ENCODE results near the gene PPARG.
A peak's percentile ranks its signal among the peaks of the same experiment; 100 is the strongest.
"Not testable (repeated sequence)": the region's sequence is repeated elsewhere in the genome, so short reads cannot be mapped to it uniquely, and the experiment has no call there.

Gene PPARG

GRCh38 chr3:12279591-12280326 lies 9.1 kb upstream of the PPARG start:
- DNase-seq, result no peak

DNA sequence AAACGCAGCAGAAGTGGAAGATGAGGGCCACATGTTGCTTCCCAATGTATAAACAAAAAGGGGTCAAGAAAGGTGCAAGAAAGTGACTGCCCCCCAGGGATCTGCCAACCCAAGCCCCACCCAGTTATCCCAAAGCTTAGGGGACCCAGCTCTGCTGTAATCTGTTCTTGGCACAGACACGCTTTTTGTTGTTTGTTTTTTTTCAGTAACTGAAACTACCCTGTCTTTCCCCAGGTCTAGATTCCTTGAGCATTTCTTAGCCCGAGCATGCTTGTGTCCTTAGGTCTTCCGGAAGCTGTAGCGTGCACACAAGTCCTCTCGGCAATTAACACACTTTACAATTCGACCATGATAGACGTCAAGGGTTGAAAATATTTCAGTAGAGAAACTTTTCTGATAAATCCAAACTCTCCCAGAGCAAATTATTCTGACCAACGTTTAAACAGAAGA lies 8.5 kb upstream of the PPARG start:
- no peak for DNase-seq

GRCh38 chr3:12284591-12284990 lies 4.3 kb upstream of the PPARG start:
- no peak for DNase-seq

GRCh38 chr3:12285003-12285555 lies 3.8 kb upstream of the PPARG start:
- DNase-seq, result no peak

DNA sequence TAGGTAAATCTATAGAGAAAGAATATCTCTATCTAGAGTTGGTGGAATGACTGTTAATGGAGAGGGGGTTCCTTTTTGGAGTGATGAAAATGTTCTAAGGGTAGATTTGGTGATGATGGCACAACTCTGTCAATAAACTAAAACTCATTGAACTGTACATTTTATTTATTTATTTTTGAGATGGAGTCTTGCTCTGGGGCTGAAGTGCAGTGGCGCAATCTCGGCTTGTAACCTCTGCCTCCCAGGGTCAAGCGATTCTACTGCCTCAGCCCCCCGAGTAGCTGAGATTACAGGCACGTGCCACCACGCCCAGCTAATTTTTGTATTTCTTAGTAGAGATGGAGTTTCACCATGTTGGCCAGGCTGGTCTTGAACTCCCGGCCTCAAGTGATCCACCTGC lies 3.1 kb upstream of the PPARG start:
- DNase-seq, result not testable (repeated sequence)

DNA sequence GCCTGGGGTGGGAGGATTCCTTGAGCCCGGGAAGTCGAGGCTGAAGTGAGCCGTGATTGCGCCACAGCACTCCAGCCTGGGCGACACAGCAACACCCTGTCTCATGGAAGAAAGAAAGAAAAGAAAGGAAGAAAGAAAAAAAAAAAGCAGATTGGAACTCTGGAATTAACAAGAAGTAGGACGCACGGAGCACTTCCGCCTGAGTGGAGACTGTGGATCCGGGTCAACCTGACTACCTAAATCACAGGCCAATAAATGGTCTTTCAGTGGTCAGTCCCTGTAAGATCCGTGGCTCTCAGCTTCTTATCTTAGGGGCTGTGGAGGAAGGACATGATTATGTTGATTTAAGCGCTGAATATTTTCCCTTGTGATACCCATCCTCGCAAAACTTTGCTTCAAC lies 2.4 kb upstream of the PPARG start:
- DNase-seq, result no peak

DNA sequence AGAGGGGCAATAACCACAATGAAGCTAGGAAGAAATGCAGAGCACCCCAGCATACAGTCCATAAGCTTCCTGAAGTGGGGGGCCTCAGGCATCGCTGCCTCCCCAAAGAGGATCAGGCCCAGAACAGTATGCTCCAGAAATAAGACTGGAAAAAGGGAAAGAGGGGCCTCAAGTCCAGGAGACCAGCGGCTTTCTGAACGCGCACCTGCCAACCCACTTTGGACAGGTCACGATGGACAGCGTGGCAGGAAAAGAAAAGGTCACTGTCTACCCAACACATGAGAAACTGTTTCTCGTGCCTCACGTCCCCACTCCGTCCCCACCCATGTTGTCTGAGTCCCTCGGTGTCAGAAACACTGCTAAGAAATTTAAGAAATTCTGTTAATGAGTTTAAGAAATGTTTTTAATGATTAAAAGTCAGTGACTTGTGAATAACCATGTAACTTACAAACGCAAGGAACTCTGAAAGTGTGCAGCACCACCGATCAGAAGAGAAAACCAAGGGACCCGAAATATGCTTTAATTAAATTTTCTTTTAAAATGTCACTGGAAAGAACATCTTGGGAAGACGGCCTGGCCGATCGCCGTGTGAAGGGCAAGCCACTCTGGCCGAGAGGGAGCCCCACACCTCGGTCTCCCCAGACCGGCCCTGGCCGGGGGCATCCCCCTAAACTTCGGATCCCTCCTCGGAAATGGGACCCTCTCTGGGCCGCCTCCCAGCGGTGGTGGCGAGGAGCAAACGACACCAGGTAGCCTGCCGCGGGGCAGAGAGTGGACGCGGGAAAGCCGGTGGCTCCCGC lies 1.7 kb upstream of the PPARG start:
- peak; percentile 72 for DNase-seq

- DNase-seq, result peak; percentile 76
Measured at GRCh38 chr3:12287727-12288181, 1.1 kb upstream of the PPARG start.

DNA sequence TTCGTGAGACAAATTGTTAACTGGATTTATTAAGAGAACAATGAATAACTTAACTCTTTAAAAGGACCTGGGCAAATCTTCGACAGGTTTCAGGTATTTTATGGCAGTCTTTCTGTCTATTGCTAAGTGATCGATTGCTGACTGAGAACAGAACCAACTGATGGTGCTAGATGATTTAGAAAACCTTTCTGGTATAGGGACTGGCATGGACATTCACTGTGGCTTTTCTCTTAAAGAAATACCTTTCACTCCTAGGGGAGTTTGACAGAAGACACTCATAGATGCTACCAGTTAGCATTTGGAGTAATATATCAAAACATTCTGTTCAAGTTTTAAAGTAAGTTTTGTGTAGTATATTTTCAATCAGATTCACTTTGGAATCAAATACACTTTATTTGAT lies 654 bp downstream of the PPARG start:
- DNase-seq, result no peak

DNA sequence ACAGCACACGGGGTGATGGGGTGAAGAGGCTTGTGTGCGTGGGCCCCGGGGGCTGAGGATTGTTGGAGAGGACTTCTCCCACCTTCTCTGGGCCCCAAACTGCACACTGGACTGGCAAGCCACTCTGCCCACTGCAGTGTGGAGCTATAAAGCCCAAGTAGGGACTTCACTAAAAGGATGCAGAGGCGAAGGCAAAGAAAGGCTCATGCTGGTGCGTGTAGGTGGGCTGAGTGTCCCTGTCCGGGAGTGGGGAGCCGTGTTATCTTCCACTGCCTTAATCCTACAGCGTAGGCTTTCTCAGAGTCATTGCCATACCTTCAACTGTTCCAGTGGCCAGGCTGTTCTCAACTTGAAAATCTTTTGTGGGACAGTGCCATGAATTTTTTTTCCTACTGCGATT lies 3.9 kb downstream of the PPARG start:
- no peak for DNase-seq

GRCh38 chr3:12294885-12295580 lies 6.2 kb downstream of the PPARG start:
- no peak for DNase-seq

- no peak for DNase-seq
Measured at GRCh38 chr3:12296511-12296910, 7.6 kb downstream of the PPARG start.

GRCh38 chr3:12299026-12299425 lies 10.2 kb downstream of the PPARG start:
- DNase-seq, result no peak

DNA sequence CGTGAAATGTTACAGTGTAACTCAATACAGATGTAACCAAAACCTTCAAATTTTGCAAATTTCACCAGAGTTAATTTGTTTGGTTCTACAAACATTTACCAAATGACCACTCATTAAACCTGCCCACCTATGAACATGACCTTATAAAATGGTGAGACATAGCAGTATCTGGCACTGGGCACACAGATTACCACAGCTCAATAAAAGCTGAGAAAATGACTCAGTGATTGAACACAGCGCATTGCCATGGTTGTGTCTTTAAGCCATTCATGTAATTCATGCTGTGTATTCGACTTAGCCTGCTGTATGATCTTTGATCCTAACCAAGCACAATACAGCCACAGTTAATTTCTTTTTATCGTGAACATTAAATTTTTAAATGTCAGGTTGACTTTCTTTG lies 11.3 kb downstream of the PPARG start:
- DNase-seq, result no peak

DNA sequence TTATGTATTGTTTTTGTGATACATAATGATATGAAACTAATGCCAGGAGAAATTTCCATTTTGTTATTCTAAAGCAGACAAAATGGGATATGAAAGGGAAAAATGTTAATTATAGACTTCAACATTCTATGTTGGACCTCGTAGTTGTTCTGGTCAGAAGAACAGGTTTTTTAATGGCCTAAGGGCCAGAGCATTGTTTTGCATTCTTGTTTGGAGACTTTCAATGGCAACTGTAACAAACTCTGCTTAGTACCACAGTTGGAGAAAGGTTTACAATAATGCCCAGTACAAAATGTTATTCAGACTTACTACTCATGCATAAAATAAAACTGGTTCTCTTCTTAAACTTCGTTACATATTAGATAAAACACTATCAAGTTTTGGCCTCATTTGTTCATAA lies 12.2 kb downstream of the PPARG start:
- no peak for DNase-seq

DNA sequence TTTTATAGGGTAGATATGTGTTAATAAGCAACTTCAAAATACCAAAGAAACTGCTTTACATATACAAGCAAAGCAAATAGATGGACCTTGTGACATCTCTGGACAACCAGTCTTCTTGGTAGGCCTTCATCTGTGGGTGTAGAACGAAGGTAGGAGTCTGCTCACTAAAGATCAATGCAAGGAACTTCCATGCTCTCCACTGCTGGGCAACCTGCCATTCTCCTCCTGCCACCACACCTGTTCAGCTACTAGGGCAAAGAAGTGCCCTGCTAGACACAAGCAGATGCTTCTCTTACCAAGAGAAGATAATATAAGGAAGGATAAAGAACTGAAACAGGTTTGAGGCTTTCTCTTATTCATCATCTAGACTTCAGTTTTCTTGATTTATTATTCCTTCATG lies 12.6 kb downstream of the PPARG start:
- DNase-seq, result no peak

GRCh38 chr3:12302564-12302963 lies 13.7 kb downstream of the PPARG start:
- DNase-seq, result no peak

- no peak for DNase-seq
Measured at GRCh38 chr3:12303534-12303933, 14.7 kb downstream of the PPARG start.

DNA sequence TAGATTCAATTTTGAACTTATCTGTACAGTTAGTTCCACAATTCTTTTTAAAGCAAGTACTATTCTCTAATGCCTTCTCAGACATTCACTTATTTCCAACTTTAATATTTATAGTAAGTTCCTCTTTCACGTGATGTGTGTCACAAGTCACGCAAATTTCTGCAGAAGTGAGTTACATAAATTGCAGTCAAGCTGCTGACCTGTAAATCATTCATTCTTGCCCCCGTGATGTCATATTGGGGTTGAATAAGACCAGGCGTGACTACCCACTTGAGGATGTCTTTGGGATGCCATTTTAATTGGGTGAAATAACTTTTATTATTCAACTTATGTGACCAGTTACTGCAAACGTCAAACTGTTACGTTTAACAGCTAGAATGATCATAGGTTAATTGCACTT lies 15.1 kb downstream of the PPARG start:
- DNase-seq, result no peak

- DNase-seq, result no peak
Measured at GRCh38 chr3:12307136-12307535, 18.3 kb downstream of the PPARG start.

GRCh38 chr3:12308517-12308916 lies 19.6 kb downstream of the PPARG start:
- no peak for DNase-seq

- DNase-seq, result no peak
Measured at GRCh38 chr3:12309716-12310115, 20.8 kb downstream of the PPARG start.

GRCh38 chr3:12312010-12312409 lies 23.1 kb downstream of the PPARG start:
- DNase-seq, result no peak
